HG02943 (cell line): Measurements from ENCODE around the gene ZNF232.
"Not testable (repeated sequence)": the region's sequence is repeated elsewhere in the genome, so short reads cannot be mapped to it uniquely, and the experiment has no call there.

ENCODE experiments used
- ATAC-seq: cut with Tn5 transposase; IDR thresholded peaks from one replicate; pipeline ENCODE4 v1.9.1; 2021; ENCODE audit warnings: mild to moderate bottlenecking, low read depth, moderate library complexity; ENCODE audit not compliant: unreplicated experiment

ZNF232 gene

GRCh38 chr17:5100832-5101231, 10.8 kb downstream of the ZNF232 start:
- ATAC-seq = no peak

DNA sequence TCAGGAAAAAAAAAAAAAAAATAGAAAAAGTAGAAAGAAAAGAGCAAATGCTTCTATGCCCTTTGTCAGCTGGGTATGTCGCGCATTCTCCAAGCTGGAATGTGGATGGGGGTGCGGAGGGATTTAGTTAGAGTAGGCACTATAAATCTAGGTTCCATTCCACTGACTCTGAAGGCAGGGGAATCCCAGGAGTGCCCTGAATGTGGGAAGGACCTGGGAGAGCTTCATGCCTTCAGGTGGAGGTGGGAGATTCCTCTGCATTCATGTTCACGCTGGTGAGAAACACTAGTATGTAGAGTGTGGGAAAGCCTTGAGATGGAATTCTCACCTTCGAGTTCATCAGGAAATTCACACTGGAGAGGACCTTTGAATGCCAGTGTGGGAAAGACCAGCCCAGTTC, 12.4 kb downstream of the ZNF232 start:
- no peak for ATAC-seq

DNA sequence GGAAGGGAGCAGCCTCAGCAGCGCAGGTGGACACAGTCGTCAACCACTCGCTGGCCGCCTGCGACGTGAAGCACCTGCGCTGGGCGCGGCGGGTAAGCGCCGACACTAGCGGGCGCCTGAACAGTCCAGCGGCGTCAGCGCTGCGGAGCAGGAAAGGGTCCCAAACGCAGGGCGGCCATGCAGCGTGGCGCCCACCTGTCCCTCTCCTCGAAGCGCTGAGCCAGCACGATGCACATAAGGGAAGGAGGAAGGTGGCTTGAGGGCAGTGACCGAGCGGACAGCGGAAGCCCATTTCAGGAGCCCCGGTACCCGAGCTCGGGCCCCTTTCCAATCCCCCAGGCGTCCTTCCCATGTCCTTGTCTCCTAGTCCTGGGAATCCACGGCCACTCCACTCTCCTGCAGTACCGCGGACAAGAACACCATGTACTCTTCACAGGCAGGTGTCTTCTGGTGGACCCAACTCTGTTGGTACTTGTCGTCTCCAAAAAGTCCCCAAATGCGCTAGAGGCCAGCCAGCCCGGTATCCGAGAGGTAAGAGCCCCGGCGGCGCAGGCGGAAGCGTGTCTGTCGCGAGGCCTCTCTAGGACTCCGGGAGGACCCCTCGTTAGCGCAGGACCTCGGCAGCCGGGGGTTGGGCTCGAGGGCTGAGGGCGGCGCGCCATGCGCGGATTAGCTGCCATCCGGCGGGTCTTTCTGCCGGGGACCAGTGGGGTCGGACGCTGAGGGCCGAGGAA, 14.4 kb downstream of the ZNF232 start:
- no peak for ATAC-seq

GRCh38 chr17:5096731-5097100, 15.0 kb downstream of the ZNF232 start:
- no peak for ATAC-seq

GRCh38 chr17:5092218-5093010, 19.3 kb downstream of the ZNF232 start:
- ATAC-seq = no peak

- no peak for ATAC-seq
Observed at GRCh38 chr17:5080591-5080990, 31.1 kb downstream of the ZNF232 start.

DNA sequence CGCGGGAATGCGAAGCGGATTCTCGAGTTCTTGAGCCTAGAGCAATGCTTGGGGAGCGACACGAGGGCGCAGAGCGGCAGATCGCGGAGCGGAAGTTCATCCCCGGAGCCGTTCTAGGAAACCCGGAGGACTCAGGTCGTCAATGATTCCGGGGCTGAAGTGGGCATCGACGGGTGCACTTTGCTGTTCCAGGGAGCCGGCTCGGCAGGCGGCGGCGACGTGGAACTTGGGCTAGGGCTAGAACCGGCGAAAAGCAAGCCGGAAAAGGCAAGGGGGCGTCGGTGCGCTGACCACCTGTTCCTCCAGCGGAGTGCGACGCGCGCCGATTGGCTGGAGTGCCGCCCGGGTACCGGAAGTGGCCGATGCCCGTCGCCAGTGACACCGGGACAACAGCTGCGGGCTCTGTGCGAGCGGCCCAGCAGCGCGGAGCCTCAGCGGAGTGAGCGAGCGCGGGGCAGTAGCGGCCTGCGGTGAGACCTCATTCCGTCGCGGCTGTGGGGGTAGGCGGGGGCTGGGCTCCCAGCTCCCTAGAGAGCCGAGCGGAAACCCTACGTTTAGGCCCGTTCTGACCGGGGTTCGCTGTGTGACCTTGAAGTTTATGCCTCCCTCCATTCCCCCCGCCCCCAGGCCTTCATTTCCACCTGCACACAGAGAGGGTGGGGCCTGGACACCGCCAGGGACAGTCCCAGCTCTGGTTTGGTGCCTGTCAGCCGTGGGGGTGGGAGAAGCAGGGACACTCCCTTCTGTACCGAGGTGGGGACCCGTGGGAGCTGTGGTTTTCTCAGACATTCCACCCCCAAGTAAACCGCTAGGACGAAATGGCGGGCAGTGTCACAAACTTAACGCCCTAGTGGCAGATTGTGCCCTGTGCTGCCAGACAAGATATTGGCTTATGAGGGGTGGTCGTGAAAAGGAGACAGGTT, 33.3 kb downstream of the ZNF232 start, which contains the start of gene ZFP3:
Gene ZFP3, plus strand, starts transcription at position 362 of the 923 bp plus-strand sequence. CDS start 13,038 bp downstream, outside the sequence.
- ATAC-seq = peak; percentile 74

GRCh38 chr17:5077781-5078105, 33.9 kb downstream of the ZNF232 start:
- no peak for ATAC-seq

GRCh38 chr17:5077275-5077674, 34.4 kb downstream of the ZNF232 start:
- not testable (repeated sequence) for ATAC-seq

- ATAC-seq = not testable (repeated sequence)
Observed at GRCh38 chr17:5075472-5075871, 36.2 kb downstream of the ZNF232 start.

GRCh38 chr17:5069724-5070123, 42.0 kb downstream of the ZNF232 start:
- ATAC-seq = no peak

GRCh38 chr17:5068236-5068635, 43.4 kb downstream of the ZNF232 start:
- ATAC-seq = no peak

- no peak for ATAC-seq
Observed at GRCh38 chr17:5065227-5065744, 46.4 kb downstream of the ZNF232 start.
